ENCODE measurements around the gene MAP4K5. TPM values are rescaled to one million over a fixed set of nuclear protein-coding genes. Genes with fewer than 3 reads are reported as not detected.

Gene MAP4K5
- total and polyA plus RNA-seq, 2 of the 13 experiments (the other 11 are each of a cell fraction or from before 2014, with no cell fraction given), result 12.7 to 23.9 TPM

DNA sequence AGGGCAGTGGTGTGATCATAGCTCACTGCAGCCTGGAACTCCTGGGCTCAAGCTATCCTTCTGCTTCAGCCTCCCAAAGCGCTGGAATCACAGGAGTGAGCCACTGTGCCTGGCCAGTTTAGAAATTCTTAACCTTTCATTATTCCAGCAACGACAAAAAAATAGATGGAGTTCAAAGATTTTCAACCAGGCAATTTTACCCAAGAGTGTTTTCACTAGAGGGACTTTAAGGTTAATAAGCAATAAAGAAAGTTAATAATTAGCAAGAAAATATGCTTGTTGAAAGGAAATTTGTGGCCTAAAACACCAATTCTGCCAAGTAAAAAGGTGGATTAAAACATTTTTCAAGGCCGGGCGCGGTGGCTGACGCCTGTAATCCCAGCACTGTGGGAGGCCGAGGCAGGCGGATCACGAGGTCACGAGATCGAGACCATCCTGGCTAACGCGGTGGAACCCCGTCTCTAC, 150.5 kb downstream of the MAP4K5 start (continued):
- TF ChIP-seq ZNF292 (CRISPR knock-in tag; IDR thresholded peaks at IDR 0.05; ENCODE audit: borderline replicate concordance, low read depth) (no peak), ARNTL (CRISPR knock-in tag; IDR thresholded peaks at IDR 0.05) (no peak), ZNF230 (CRISPR knock-in tag; IDR thresholded peaks at IDR 0.05) (no peak), NAIF1 (CRISPR knock-in tag; IDR thresholded peaks at IDR 0.05; ENCODE audit: borderline replicate concordance) (no peak), SOX5 (CRISPR knock-in tag; IDR thresholded peaks at IDR 0.05; ENCODE audit: borderline replicate concordance) (no peak; the same call in 1 of the 2 replicates), ZNF788 (CRISPR knock-in tag; IDR thresholded peaks at IDR 0.05; ENCODE audit: borderline replicate concordance) (no peak), NR2F6 (IDR thresholded peaks at IDR 0.05) (0 out of 2 replicates have a peak, but pooled peaks have one; percentile 20), NR2F6 (CRISPR knock-in tag; IDR thresholded peaks at IDR 0.05) (peak; percentile 5; the same call in 1 of the 2 replicates), NFE2L2 (IDR thresholded peaks at IDR 0.05; ENCODE audit: low read length) (no peak), SP1 (IDR thresholded peaks at IDR 0.05) (no peak), SP1 (CRISPR knock-in tag; IDR thresholded peaks at IDR 0.05) (no peak), ARID5B (CRISPR knock-in tag; IDR thresholded peaks at IDR 0.05) (peak; percentile 68; the same call in 1 of the 2 replicates), ZBTB1 (CRISPR knock-in tag; IDR thresholded peaks at IDR 0.05; ENCODE audit: borderline replicate concordance) (no peak), SAP130 (CRISPR knock-in tag; IDR thresholded peaks at IDR 0.05; ENCODE audit: low read depth) (0 out of 2 replicates have a peak, but pooled peaks have one; percentile 28), ZNF12 (CRISPR knock-in tag; IDR thresholded peaks at IDR 0.05) (no peak), ZBTB3 (CRISPR knock-in tag; IDR thresholded peaks at IDR 0.05; ENCODE audit: borderline replicate concordance, low read depth) (no peak), ZNF207 (IDR thresholded peaks at IDR 0.05; ENCODE audit: borderline replicate concordance) (no peak), ZNF782 (CRISPR knock-in tag; IDR thresholded peaks at IDR 0.05; ENCODE audit: borderline replicate concordance) (no peak), BORCS8-MEF2B (CRISPR knock-in tag; IDR thresholded peaks at IDR 0.05) (no peak), CEBPG (CRISPR knock-in tag; IDR thresholded peaks at IDR 0.05) (peak; percentile 19; the same call in 1 of the 2 replicates), ZNF10 (CRISPR knock-in tag; IDR thresholded peaks at IDR 0.05; ENCODE audit: borderline replicate concordance, low read depth) (no peak), TMF1 (CRISPR knock-in tag; IDR thresholded peaks at IDR 0.05; ENCODE audit: low read depth) (no peak)
- TF ChIP-seq, protein P1, sequence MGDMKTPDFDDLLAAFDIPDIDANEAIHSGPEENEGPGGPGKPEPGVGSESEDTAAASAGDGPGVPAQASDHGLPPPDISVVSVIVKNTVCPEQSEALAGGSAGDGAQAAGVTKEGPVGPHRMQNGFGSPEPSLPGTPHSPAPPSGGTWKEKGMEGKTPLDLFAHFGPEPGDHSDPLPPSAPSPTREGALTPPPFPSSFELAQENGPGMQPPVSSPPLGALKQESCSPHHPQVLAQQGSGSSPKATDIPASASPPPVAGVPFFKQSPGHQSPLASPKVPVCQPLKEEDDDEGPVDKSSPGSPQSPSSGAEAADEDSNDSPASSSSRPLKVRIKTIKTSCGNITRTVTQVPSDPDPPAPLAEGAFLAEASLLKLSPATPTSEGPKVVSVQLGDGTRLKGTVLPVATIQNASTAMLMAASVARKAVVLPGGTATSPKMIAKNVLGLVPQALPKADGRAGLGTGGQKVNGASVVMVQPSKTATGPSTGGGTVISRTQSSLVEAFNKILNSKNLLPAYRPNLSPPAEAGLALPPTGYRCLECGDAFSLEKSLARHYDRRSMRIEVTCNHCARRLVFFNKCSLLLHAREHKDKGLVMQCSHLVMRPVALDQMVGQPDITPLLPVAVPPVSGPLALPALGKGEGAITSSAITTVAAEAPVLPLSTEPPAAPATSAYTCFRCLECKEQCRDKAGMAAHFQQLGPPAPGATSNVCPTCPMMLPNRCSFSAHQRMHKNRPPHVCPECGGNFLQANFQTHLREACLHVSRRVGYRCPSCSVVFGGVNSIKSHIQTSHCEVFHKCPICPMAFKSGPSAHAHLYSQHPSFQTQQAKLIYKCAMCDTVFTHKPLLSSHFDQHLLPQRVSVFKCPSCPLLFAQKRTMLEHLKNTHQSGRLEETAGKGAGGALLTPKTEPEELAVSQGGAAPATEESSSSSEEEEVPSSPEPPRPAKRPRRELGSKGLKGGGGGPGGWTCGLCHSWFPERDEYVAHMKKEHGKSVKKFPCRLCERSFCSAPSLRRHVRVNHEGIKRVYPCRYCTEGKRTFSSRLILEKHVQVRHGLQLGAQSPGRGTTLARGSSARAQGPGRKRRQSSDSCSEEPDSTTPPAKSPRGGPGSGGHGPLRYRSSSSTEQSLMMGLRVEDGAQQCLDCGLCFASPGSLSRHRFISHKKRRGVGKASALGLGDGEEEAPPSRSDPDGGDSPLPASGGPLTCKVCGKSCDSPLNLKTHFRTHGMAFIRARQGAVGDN (CRISPR knock-in tag; IDR thresholded peaks at IDR 0.05), result 0 out of 2 replicates have a peak, but pooled peaks have one; percentile 22
- TF ChIP-seq, protein P2, sequence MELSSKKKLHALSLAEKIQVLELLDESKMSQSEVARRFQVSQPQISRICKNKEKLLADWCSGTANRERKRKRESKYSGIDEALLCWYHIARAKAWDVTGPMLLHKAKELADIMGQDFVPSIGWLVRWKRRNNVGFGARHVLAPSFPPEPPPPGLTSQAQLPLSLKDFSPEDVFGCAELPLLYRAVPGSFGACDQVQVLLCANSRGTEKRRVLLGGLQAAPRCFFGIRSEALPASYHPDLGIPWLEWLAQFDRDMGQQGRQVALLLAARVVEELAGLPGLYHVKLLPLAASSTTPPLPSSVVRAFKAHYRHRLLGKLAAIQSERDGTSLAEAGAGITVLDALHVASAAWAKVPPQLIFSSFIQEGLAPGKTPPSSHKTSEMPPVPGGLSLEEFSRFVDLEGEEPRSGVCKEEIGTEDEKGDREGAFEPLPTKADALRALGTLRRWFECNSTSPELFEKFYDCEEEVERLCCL (CRISPR knock-in tag; IDR thresholded peaks at IDR 0.05; ENCODE audit: borderline replicate concordance), result no peak
